Measurements from ENCODE around the gene NELL1.

DNA sequence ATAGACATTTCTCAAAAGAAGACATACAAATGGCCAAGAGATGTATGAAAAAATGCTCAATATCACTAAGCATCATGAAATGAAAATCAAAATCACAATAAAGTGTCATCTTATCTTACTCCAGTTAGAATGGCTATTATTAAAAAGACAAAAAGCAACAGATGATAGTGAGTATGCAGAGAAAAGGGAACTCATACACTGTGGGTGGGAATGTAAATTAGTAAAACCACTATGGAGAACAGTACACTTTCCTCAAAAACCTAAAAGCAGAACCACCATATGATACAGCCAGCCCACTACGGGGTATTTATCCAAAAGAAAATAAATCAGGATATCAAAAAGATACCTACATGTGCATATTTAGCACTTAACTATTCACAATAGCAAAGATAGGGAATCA, 823.5 kb downstream of the NELL1 start:
- TF ChIP-seq CTCF (IDR thresholded peaks at IDR 0.05; ENCODE audit: low read depth, low read length, poor library complexity, severe bottlenecking) (no peak), EZH2phosphoT487 (IDR thresholded peaks at IDR 0.05; ENCODE audit: borderline replicate concordance, low read length) (no peak)
